Measurements from ENCODE around the gene RAB7B. TPM values are rescaled to one million over a fixed set of nuclear protein-coding genes. Genes with fewer than 3 reads are reported as not detected.

Gene RAB7B
- total RNA-seq, 2 donors from 2014 or later, result not detected

- DNase-seq (ENCODE audit: low spot score) (no peak), ATAC-seq (no peak)
- Mint-ChIP-seq H3K4me3 (no peak overlapping the region), H3K4me1 (ENCODE audit: low read depth in 2 of 2) (no peaks in the 10 kb centered on the region), H3K27ac (no peak overlapping the region), H3K36me3 (no peaks in the 10 kb centered on the region), H3K9me3 (no peaks in the 10 kb centered on the region), H3K27me3 (no peaks in the 10 kb centered on the region)
These were observed 21.9 kb downstream of the RAB7B start for GRCh38 chr1:205981257-205981656.

GRCh38 chr1:205980237-205980870, 22.8 kb downstream of the RAB7B start:
- Mint-ChIP-seq H3K27ac (no peak overlapping the region), H3K4me1 (ENCODE audit: low read depth in 2 of 2) (no peaks in the 10 kb centered on the region), H3K27me3 (no peaks in the 10 kb centered on the region), H3K4me3 (no peak overlapping the region), H3K36me3 (no peaks in the 10 kb centered on the region), H3K9me3 (no peaks in the 10 kb centered on the region)
- DNase-seq (ENCODE audit: low spot score) (no peak), ATAC-seq (no peak)

- Mint-ChIP-seq H3K4me3 (no peak overlapping the region), H3K9me3 (peaks cover 7% of the 10 kb centered on the region), H3K36me3 (no peaks in the 10 kb centered on the region), H3K27ac (no peak overlapping the region), H3K27me3 (no peaks in the 10 kb centered on the region), H3K4me1 (ENCODE audit: low read depth in 2 of 2) (peaks cover 8 to 9% of the 10 kb centered on the region in 2 donors)
- ATAC-seq (no peak), DNase-seq (ENCODE audit: low spot score) (no peak)
These were observed 23.9 kb downstream of the RAB7B start for GRCh38 chr1:205979301-205979700.

- Mint-ChIP-seq H3K27me3 (no peaks in the 10 kb centered on the region), H3K27ac (no peak overlapping the region), H3K36me3 (no peaks in the 10 kb centered on the region), H3K9me3 (peaks cover 11% of the 10 kb centered on the region), H3K4me1 (ENCODE audit: low read depth in 2 of 2) (peaks cover 13 to 14% of the 10 kb centered on the region in 2 donors), H3K4me3 (no peak overlapping the region)
- no peak for DNase-seq (ENCODE audit: low spot score)
- ATAC-seq, result no peak
These were observed 24.5 kb downstream of the RAB7B start for GRCh38 chr1:205978676-205979075.

DNA sequence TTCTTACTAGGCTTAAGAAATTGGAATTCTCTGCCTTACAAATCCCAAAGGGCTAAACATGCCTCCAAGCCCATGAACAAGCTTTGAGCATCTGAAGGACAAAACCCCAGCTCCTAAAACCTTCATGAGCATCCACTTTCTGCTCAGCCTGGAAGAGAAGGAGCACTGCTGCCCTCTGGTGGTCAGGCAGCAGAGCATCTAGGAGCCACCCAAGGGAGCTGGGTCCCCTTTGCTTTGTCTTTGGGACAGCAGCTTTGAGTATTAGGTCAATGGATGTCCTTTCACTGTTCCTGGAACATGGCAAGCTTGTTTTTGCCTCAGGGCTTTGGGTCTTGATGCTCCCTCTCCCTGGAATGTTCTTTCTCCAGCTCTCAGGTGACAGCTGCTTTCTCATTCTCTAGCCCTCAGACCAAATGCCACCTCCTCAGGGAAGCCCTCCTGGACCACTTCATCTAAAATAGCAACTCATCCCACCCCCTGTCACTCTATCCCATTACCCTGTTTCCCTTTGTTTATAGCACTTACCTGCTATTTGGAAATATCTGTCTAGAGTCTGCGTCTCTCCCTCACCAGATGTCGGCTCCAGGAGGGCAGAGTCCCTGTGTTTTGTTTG, 25.7 kb downstream of the RAB7B start:
- H3K36me3 Mint-ChIP-seq, result no peaks in the 10 kb centered on the region
- ATAC-seq (peak; percentile 56 to 75), DNase-seq (ENCODE audit: low spot score) (peak; percentile 80)
- peaks cover 11% of the 10 kb centered on the region for H3K9me3 Mint-ChIP-seq
- no peak overlapping the region for H3K27ac Mint-ChIP-seq
- no peaks in the 10 kb centered on the region for H3K27me3 Mint-ChIP-seq
- H3K4me3 Mint-ChIP-seq, result no peak overlapping the region
- peaks cover 24 to 25% of the 10 kb centered on the region in 2 donors for H3K4me1 Mint-ChIP-seq (ENCODE audit: low read depth in 2 of 2)

DNA sequence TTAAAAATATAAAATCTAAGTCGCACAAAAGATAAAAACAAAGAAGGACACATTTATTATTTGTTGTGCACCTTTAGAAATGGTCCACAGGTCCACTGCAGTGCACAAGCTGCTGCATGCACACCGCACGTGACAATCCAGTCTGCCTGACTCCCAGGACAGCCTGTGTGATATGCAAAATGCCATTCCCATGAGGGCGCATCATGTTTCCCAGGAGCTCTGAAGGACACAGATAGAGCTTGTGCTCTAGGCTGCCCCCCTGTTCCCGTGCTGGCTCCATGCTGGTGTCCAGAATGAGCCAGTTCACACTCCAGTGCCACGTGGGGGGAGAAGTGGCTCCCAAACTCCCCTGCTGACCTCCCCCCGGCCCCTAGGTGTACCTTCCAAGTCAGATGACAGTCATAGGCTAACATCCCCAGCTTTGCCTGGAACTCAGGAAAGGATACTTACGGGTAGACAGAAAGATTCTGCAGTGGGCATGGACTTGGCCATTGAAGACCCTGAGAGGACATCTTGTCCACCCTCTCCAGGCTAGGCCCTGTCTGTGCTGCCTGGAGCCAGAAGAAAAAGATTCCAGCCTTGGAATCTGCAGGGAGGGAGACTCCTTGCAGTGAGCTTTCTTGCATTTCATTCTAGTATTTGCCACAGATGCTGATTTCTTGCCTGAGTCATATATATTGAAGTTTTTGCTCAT, 26.3 kb downstream of the RAB7B start:
- Mint-ChIP-seq H3K4me3 (no peak overlapping the region), H3K27ac (no peak overlapping the region), H3K36me3 (no peaks in the 10 kb centered on the region), H3K4me1 (ENCODE audit: low read depth in 2 of 2) (peaks cover 24 to 25% of the 10 kb centered on the region in 2 donors), H3K27me3 (no peaks in the 10 kb centered on the region), H3K9me3 (peaks cover 11% of the 10 kb centered on the region)
- no peak for ATAC-seq
- no peak for DNase-seq (ENCODE audit: low spot score)

- H3K9me3 Mint-ChIP-seq, result peaks cover 11% of the 10 kb centered on the region
- no peak overlapping the region for H3K27ac Mint-ChIP-seq
- no peaks in the 10 kb centered on the region for H3K27me3 Mint-ChIP-seq
- H3K4me3 Mint-ChIP-seq, result no peak overlapping the region
- no peaks in the 10 kb centered on the region for H3K36me3 Mint-ChIP-seq
- DNase-seq (ENCODE audit: low spot score) (no peak), ATAC-seq (no peak)
- H3K4me1 Mint-ChIP-seq (ENCODE audit: low read depth in 2 of 2), result peaks cover 24 to 25% of the 10 kb centered on the region in 2 donors
These were observed 27.2 kb downstream of the RAB7B start for GRCh38 chr1:205976036-205976435.

- Mint-ChIP-seq H3K27me3 (no peaks in the 10 kb centered on the region), H3K36me3 (no peaks in the 10 kb centered on the region)
These were observed 27.7 kb downstream of the RAB7B start for GRCh38 chr1:205975387-205975998.

DNA sequence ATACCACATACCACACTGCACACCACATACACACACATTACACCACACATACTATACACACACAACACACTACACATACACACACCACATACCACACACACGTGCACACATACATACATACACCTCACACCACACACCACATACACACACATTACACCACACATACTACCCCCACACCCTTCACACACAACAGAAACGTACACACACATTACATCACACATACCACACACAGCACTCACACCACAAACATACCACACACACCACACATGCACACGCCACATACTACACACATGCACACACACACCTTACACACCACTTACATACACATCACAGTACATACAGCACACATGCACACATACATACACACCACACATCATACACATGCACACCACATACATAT, 28.5 kb downstream of the RAB7B start:
- Mint-ChIP-seq H3K9me3 (peaks cover 11% of the 10 kb centered on the region), H3K4me1 (ENCODE audit: low read depth in 2 of 2) (peaks cover 24 to 25% of the 10 kb centered on the region in 2 donors), H3K27me3 (no peaks in the 10 kb centered on the region), H3K4me3 (no peak overlapping the region), H3K27ac (no peak overlapping the region), H3K36me3 (no peaks in the 10 kb centered on the region)
- ATAC-seq (no peak), DNase-seq (ENCODE audit: low spot score) (no peak)

More at GRCh38 chr1:205975387-205975998, 27.7 kb downstream of the RAB7B start:
- Mint-ChIP-seq H3K4me1 (ENCODE audit: low read depth in 2 of 2) (peaks cover 24 to 25% of the 10 kb centered on the region in 2 donors), H3K27ac (no peak overlapping the region), H3K9me3 (peaks cover 11% of the 10 kb centered on the region), H3K4me3 (no peak overlapping the region)
- ATAC-seq (no peak), DNase-seq (ENCODE audit: low spot score) (no peak)

DNA sequence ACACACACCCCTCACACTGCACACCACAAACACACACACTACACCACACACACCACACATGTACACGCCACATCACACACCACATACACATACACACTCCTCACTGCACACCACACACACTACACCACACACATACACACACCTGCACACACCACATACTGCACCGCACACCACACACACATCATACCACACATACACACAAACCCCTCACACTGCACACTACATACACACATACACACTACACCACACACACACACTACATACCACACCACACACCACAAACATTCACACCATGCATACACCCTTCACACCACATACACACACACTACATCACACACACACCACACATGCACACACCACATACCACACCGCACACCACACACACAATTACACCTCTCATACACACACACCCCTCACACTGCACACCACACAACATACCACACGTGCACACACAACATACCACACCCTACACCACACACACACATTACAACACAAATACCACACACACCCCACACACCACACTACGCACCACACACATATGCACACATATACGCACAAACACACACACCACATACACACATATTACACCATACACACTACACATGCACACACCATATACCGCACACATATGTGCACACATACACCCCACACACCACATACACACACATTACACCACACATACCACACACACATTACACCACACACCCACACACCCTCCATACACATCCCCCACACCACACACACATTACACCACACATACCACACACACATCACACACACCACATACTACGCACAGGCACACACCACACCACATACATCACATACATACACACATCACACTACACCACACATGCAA, 29.6 kb downstream of the RAB7B start:
- no peaks in the 10 kb centered on the region for H3K36me3 Mint-ChIP-seq
- ATAC-seq (no peak), DNase-seq (ENCODE audit: low spot score) (no peak)
- H3K4me3 Mint-ChIP-seq, result no peak overlapping the region
- H3K9me3 Mint-ChIP-seq, result peaks cover 11% of the 10 kb centered on the region
- no peak overlapping the region for H3K27ac Mint-ChIP-seq
- H3K4me1 Mint-ChIP-seq (ENCODE audit: low read depth in 2 of 2), result peaks cover 24 to 25% of the 10 kb centered on the region in 2 donors
- no peaks in the 10 kb centered on the region for H3K27me3 Mint-ChIP-seq

DNA sequence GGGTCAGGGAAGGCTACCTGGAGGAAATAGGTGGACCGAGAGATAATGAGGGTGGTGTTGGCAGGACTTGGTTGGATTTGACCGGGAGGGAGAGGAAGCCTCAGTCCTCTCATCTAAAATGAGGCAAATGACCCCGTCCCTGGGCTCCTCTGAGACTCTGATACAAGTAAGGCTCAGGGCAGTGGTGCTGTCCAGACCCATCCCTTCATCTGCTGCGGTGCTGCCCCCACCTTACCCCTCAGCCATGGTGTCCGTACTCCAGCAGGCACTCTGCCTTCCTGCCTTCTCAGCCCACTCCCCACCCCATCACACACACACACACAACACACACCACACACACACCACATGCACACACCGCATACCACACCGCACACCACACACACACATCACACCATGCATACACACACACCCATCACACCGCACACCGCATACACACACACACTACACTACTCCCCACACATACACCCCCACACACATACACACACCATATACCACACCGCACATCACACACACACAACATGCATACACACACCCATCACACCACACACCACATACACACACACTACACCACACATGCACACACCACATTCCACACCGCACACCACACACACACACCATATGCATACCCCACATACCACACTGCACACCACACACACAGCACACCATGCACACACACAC, 30.6 kb downstream of the RAB7B start:
- Mint-ChIP-seq H3K4me3 (no peak overlapping the region), H3K36me3 (no peaks in the 10 kb centered on the region), H3K27ac (no peak overlapping the region), H3K9me3 (peaks cover 11% of the 10 kb centered on the region), H3K4me1 (ENCODE audit: low read depth in 2 of 2) (peaks cover 24 to 25% of the 10 kb centered on the region in 2 donors), H3K27me3 (no peaks in the 10 kb centered on the region)
- DNase-seq (ENCODE audit: low spot score) (no peak), ATAC-seq (peak; percentile 37 to 61)

DNA sequence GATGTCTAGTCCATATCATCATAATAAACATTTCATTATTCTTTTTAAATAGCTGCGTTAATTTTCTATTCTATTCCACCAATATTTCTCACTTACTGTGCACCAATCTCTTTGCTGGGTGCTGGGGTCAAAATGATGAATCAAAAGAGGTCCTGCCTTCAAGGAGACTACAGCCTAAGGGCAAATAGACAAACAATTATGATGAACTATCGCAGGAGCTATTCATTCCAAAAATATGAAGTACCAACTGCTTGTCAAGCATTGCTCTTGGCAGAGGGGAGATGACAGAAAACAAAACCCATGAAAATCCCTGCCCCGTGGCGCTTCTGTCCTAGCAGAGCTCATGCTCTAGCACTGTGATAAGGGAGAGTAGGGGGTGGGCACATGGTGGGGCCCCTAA, 31.1 kb downstream of the RAB7B start:
- H3K36me3 Mint-ChIP-seq, result no peaks in the 10 kb centered on the region
- peaks cover 11% of the 10 kb centered on the region for H3K9me3 Mint-ChIP-seq
- no peaks in the 10 kb centered on the region for H3K27me3 Mint-ChIP-seq
- DNase-seq (ENCODE audit: low spot score) (no peak), ATAC-seq (no peak)
- peaks cover 24 to 25% of the 10 kb centered on the region in 2 donors for H3K4me1 Mint-ChIP-seq (ENCODE audit: low read depth in 2 of 2)
- H3K4me3 Mint-ChIP-seq, result no peak overlapping the region
- no peak overlapping the region for H3K27ac Mint-ChIP-seq

DNA sequence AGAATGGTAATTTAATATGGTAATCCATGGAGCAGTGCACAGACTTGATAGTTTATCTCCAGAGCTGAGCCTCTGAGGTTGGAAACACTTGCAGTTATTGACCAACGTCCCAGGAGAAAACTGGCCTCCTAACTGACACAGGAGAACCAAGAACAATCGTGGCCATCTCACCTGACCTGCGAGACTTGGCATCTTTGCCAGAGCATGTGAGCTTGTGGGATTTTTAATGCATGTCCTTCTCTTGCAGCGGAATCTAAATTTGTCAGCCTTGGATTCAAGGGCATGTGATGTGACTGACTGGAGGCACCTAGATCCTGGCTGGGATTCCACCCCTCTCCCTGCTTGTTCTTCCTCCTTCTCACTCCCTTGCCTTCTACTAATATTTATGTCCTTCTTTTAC, 32.1 kb downstream of the RAB7B start:
- no peaks in the 10 kb centered on the region for H3K27me3 Mint-ChIP-seq
- H3K4me3 Mint-ChIP-seq, result no peak overlapping the region
- H3K9me3 Mint-ChIP-seq, result peaks cover 11% of the 10 kb centered on the region
- no peak overlapping the region for H3K27ac Mint-ChIP-seq
- DNase-seq (ENCODE audit: low spot score) (no peak), ATAC-seq (no peak)
- peaks cover 24 to 25% of the 10 kb centered on the region in 2 donors for H3K4me1 Mint-ChIP-seq (ENCODE audit: low read depth in 2 of 2)
- no peaks in the 10 kb centered on the region for H3K36me3 Mint-ChIP-seq
